T1000 (cell line): ENCODE data around the gene SNAP47.

Experiments used
- DNase-seq: peaks from one replicate; lab custom pipeline; 2025; ENCODE audit warnings: mixed read lengths; lab: John Stamatoyannopoulos, UW

The SNAP47 gene

GRCh38 chr1:227749225-227749624 lies 14.0 kb downstream of the SNAP47 start:
- no peak for DNase-seq

- DNase-seq, result no peak
Observed at GRCh38 chr1:227749916-227750710, 14.9 kb downstream of the SNAP47 start.

GRCh38 chr1:227753999-227754711 lies 18.9 kb downstream of the SNAP47 start:
- DNase-seq, result no peak

GRCh38 chr1:227754958-227755357 lies 19.7 kb downstream of the SNAP47 start:
- no peak for DNase-seq

- DNase-seq, result no peak
Observed at GRCh38 chr1:227756172-227756959, 21.1 kb downstream of the SNAP47 start.

- no peak for DNase-seq
Observed at GRCh38 chr1:227757781-227758180, 22.5 kb downstream of the SNAP47 start.

GRCh38 chr1:227758366-227758765 lies 23.1 kb downstream of the SNAP47 start:
- DNase-seq, result no peak

- DNase-seq, result peak; percentile 78
Observed at GRCh38 chr1:227759341-227760300, 24.4 kb downstream of the SNAP47 start.

GRCh38 chr1:227760377-227760776 lies 25.1 kb downstream of the SNAP47 start:
- DNase-seq, result no peak

- DNase-seq, result no peak
Observed at GRCh38 chr1:227761621-227762230, 26.5 kb downstream of the SNAP47 start.

- DNase-seq, result peak; percentile 78
Observed at GRCh38 chr1:227762231-227762911, 27.1 kb downstream of the SNAP47 start.

GRCh38 chr1:227763246-227764018 lies 28.2 kb downstream of the SNAP47 start:
- DNase-seq, result no peak

- DNase-seq, result peak; percentile 24
Observed at GRCh38 chr1:227764019-227764391, 28.8 kb downstream of the SNAP47 start.

- DNase-seq, result no peak
Observed at GRCh38 chr1:227765261-227766014, 30.2 kb downstream of the SNAP47 start.

GRCh38 chr1:227766015-227766634 lies 30.9 kb downstream of the SNAP47 start:
- DNase-seq, result no peak

- no peak for DNase-seq
Observed at GRCh38 chr1:227766653-227767277, 31.5 kb downstream of the SNAP47 start.

GRCh38 chr1:227767401-227768124 lies 32.3 kb downstream of the SNAP47 start:
- no peak for DNase-seq
